Body of pancreas (tissue), 4 donors: ENCODE data around the gene KRT78. TPM values are rescaled to one million over a fixed set of nuclear protein-coding genes. Genes with fewer than 3 reads are reported as not detected.
"Not testable (repeated sequence)": the region's sequence is repeated elsewhere in the genome, so short reads cannot be mapped to it uniquely, and the experiment has no call there.

Experiments
- ATAC-seq: fragments of 150-250 bp; one replicate; pipeline ENCODE4 v1.9.1; 2016
- DNase-seq, 4 donors: peaks; one replicate each; pipeline ENCODE4 v3.0.0-alpha.2; 2019
- H3K27ac ChIP-seq, 4 donors: fragments of 200-600 bp; sonication (generic); 1 replicate in 3 of 4; 2 replicates in 1 of 4; pipeline versions ENCODE4 v1.5.1 to v1.6.1; 2016 to 2019; ENCODE audit warnings: mild to moderate bottlenecking in 1 of 4, mixed read lengths in 1 of 4, moderate library complexity in 1 of 4
- H3K27me3 ChIP-seq, 2 donors: fragments of 200-600 bp; sonication (generic); one replicate each; pipeline ENCODE4 v1.6.0; 2016; ENCODE audit warnings: mild to moderate bottlenecking in 1 of 2
- H3K36me3 ChIP-seq, 2 donors: fragments of 200-600 bp; sonication (generic); replicated peaks in 1 of 2; 2 replicates each; pipeline ENCODE4 v1.5.1; 2016; ENCODE audit warnings: low read depth in 2 of 2; ENCODE audit not compliant: insufficient read depth in 1 of 2
- H3K4me1 ChIP-seq: fragments of 200-600 bp; sonication (generic); one replicate; pipeline ENCODE4 v1.6.0; 2016
- H3K4me3 ChIP-seq, 2 donors: fragments of 200-600 bp; sonication (generic); 1 replicate in 1 of 2; 2 replicates in 1 of 2; pipeline ENCODE4 v1.5.1; 2016 to 2019
- H3K9me3 ChIP-seq, 3 donors: fragments of 200-600 bp; sonication (generic); 1 replicate in 2 of 3; 2 replicates in 1 of 3; pipeline ENCODE4 v1.5.1; 2016
- CTCF ChIP-seq, 7 experiments: fragments of 450-650 bp in 4 of 7; fragments of 200-600 bp in 3 of 7; sonication (generic) in 3 of 7; IDR thresholded peaks; one replicate each; pipeline ENCODE4 v1.5.1; 2016 to 2019; ENCODE audit warnings: antibody characterized with exemption in 7 of 7
- POLR2A ChIP-seq, 3 donors: fragments of 450-650 bp; IDR thresholded peaks; one replicate each; pipeline ENCODE4 v1.6.1; 2016; ENCODE audit warnings: antibody characterized with exemption in 3 of 3, mild to moderate bottlenecking in 2 of 3
- WGBS, 2 donors: methylation state at CpG; one replicate each; pipeline ENCODE4 v1.1.5; 2017; 5-methylcytosine and 5-hydroxymethylcytosine counted together
- intact Hi-C: fragments of 100-400 bp; cut with DNase I; formaldehyde crosslinking; loops from one replicate; pipeline ENCODE4 v1.15.1; 2023
- total RNA-seq, 2 donors: library from RNA; depleted of rRNA; stranded (reverse); fragments of >200 nt; gene quantifications; one replicate each; pipeline ENCODE4 v1.1.0, GENCODE V29; 2016

Gene KRT78
- total RNA-seq, 2 donors from 2014 or later, result not detected

DNA sequence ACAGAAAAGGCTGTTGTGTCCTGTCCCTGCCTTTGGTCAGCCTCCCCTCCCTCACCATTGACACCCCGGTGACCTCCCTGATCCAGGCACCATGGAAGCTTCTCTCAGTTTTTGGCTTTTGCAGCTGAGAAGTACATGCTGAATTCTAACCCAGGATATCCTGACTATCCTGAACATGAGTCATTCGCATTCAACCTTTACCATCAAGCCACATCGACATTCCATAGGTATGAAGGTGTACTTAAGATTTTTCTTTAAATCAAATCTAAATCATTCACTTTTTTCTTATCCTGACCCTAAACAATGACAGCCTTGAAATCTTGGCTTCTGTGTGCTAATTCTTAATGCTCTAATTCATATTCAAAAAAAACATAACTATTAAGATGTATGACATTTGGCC, 8.7 kb upstream of the KRT78 start:
- DNase-seq (no peak), ATAC-seq (no peak)
- Histone ChIP-seq H3K9me3 (no peaks in the 10 kb centered on the region), H3K27me3 (no peaks in the 10 kb centered on the region), H3K27ac (no peak overlapping the region), H3K4me3 (no peak overlapping the region), H3K4me1 (no peaks in the 10 kb centered on the region), H3K36me3 (no peaks in the 10 kb centered on the region)
- intact Hi-C loops, result no loop called here
- TF ChIP-seq CTCF (IDR thresholded peaks at IDR 0.05), result no peak
- no peak for TF ChIP-seq POLR2A (IDR thresholded peaks at IDR 0.05)
- 75 to 94% methylated on average over 3 of the region's 3 CpGs for WGBS, 2 donors

- H3K27ac ChIP-seq, result no peak overlapping the region
- H3K4me3 ChIP-seq, result no peak overlapping the region
- no peaks in the 10 kb centered on the region for H3K9me3 ChIP-seq
- no peak for ATAC-seq
- TF ChIP-seq CTCF (IDR thresholded peaks at IDR 0.05) (no peak), POLR2A (IDR thresholded peaks at IDR 0.05) (no peak)
- H3K36me3 ChIP-seq, result no peaks in the 10 kb centered on the region
- DNase-seq, result no peak
- H3K4me1 ChIP-seq, result no peaks in the 10 kb centered on the region
- H3K27me3 ChIP-seq, result no peaks in the 10 kb centered on the region
- WGBS, 2 donors, result 79 to 89% methylated on average over 3 of the region's 3 CpGs
- intact Hi-C loops, result no loop called here
Measured at GRCh38 chr12:52856787-52857186, 8.0 kb upstream of the KRT78 start.

GRCh38 chr12:52856077-52856476, 7.3 kb upstream of the KRT78 start:
- DNase-seq, ATAC-seq, H3K4me3 ChIP-seq, H3K36me3 ChIP-seq, H3K9me3 ChIP-seq, intact Hi-C loops, H3K27me3 ChIP-seq, H3K4me1 ChIP-seq, H3K27ac ChIP-seq: not testable (repeated sequence)
- 87 to 92% methylated on average over 2 of the region's 2 CpGs for WGBS, 2 donors

DNA sequence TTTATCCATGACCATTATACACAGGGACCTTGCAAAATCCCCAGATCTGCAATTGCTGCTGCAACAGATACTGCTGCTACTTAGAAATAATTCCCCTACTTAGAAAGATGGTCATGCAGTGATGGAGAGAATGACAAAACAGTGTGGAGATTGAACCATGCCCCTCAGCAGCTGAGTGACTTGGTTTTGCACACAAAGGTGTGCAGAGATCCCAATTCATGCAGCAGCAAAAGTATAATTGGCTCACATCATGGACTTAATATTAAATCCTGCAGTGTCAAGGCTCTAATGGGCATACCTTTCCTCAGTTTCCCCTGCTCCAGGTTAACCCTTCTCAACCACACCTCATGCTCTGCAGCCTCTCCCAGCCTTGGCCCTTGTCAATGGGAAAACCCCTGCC, 3.0 kb upstream of the KRT78 start:
- intact Hi-C loops, result no loop called here
- ATAC-seq (no peak), DNase-seq (no peak)
- no peaks in the 10 kb centered on the region for H3K4me1 ChIP-seq
- TF ChIP-seq CTCF (IDR thresholded peaks at IDR 0.05), result no peak
- no peak for TF ChIP-seq POLR2A (IDR thresholded peaks at IDR 0.05)
- H3K9me3 ChIP-seq, result no peaks in the 10 kb centered on the region
- H3K27me3 ChIP-seq, result no peaks in the 10 kb centered on the region
- no peak overlapping the region for H3K27ac ChIP-seq
- H3K36me3 ChIP-seq, result no peaks in the 10 kb centered on the region
- H3K4me3 ChIP-seq, result no peak overlapping the region

- ATAC-seq (no peak), DNase-seq (no peak)
- H3K27me3 ChIP-seq, result no peaks in the 10 kb centered on the region
- H3K9me3 ChIP-seq, result no peaks in the 10 kb centered on the region
- no peaks in the 10 kb centered on the region for H3K36me3 ChIP-seq
- intact Hi-C loops, result no loop called here
- no peak overlapping the region for H3K4me3 ChIP-seq
- WGBS, 2 donors, result 75 to 88% methylated on average over 5 of the region's 5 CpGs
- no peak overlapping the region for H3K27ac ChIP-seq
- H3K4me1 ChIP-seq, result no peaks in the 10 kb centered on the region
- TF ChIP-seq CTCF (IDR thresholded peaks at IDR 0.05) (no peak), POLR2A (IDR thresholded peaks at IDR 0.05) (no peak)
Measured at GRCh38 chr12:52850681-52851080, 1.9 kb upstream of the KRT78 start.
